ENCODE results near the gene GJB2. TPM values are rescaled to one million over a fixed set of nuclear protein-coding genes. Genes with fewer than 3 reads are reported as not detected.

GJB2 gene
- total and polyA plus RNA-seq, 10 of the 15 experiments (the other 5 are each of a cell fraction or from before 2014, with no cell fraction given): 0.07 to 0.59 (median 0.31) TPM; not detected in 1

DNA sequence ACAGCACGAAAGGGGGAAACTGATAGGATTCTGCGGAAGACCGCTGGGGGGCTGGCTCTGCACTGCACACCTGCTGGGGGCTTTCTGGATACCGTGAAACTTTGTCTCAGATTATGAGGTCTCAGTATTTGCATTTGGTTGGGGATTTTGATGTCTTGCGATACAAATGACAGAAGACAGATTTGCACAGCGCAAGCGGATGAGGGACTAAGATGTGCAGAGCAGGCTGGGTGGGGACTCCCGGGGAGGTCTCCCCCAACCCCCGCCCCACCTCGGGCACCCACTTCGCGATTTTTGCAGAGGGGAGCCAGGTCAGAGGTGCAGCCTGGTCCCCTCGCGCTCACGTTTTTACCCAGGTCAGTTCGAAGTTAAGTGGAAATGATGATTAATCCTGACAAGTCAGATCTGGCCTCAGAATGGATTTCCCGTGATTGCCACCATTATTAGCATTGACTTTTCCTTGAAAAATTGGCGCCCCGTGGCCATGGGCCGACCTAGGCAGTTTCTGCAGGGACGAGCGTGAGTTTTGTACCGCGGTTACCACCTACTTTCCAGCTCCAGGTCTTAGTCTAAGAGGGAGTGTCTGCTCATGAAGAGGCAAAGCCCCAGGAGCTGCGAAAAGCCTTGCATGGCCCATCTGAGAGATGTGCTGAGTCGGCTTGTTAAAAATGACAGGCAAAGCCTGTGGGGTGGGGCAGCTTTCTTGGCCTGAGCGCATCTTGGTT, 1.3 kb upstream of the GJB2 start:
- FAIRE-seq (no peak), ATAC-seq (peak; percentile 58), DNase-seq (ENCODE audit: low read depth, low spot score) (no peak)
- Histone ChIP-seq H2AFZ (ENCODE audit: control insufficient read depth, low read depth, low read length) (no peak overlapping the region; the same call in 1 of the 2 replicates), H3K27ac (ENCODE audit: control insufficient read depth, insufficient read depth) (no peak overlapping the region), H3K4me3 (peak overlapping the region; percentile 70), H4K20me1 (ENCODE audit: control insufficient read depth, insufficient read depth) (no peaks in the 10 kb centered on the region), H3K79me2 (ENCODE audit: control insufficient read depth, insufficient read depth, low read length) (no peaks in the 10 kb centered on the region), H3K27me3 (replicated peaks in 1 of 2; ENCODE audit: control insufficient read depth in 2 of 2, insufficient read depth in 2 of 2, low read length in 1 of 2) (peaks cover 7 to 25% of the 10 kb centered on the region in 2 experiments; a peak in 3 of 4 replicates), H3K4me2 (ENCODE audit: control insufficient read depth, insufficient read depth) (peak overlapping the region; percentile 91), H3K9ac (ENCODE audit: control insufficient read depth, insufficient read depth, low read length) (no peak overlapping the region; the same call in 1 of the 2 replicates), H3K9me3 (replicated peaks; ENCODE audit: control insufficient read depth, insufficient read depth, low read length) (no peaks in the 10 kb centered on the region), H3K4me1 (ENCODE audit: control insufficient read depth, insufficient read depth, low read length) (peaks cover 12% of the 10 kb centered on the region), H3K36me3 (ENCODE audit: control insufficient read depth in 2 of 2, insufficient read depth in 2 of 2, low read length in 1 of 2) (no peaks in the 10 kb centered on the region)
- TF ChIP-seq ZNF217 (IDR thresholded peaks at IDR 0.05): no peak
- TF ChIP-seq TBL1XR1 (IDR thresholded peaks at IDR 0.05; ENCODE audit: low read depth, low read length): no peak
- TF ChIP-seq CEBPZ (IDR thresholded peaks at IDR 0.05; ENCODE audit: low read depth, low read length): no peak
- no peak for TF ChIP-seq RAD51 (IDR thresholded peaks at IDR 0.05)
- intact Hi-C loops (cut with micrococcal nuclease; ENCODE audit: unreplicated experiment) (loop anchor here (5.0 kb wide), 1 partner anchor 218 kb away; no protein-coding TSS in a partner anchor), in situ Hi-C loops (cut with MboI) (loop anchor here (25.0 kb wide), 1 partner anchor 643 kb away; no protein-coding TSS in a partner anchor)
- ChIA-PET SMC1A (ENCODE audit: uncharacterized antibody, unreplicated experiment) (interaction anchor here (1.2 kb wide), 1 partner anchor 298 kb away, joined by 3 read pairs; no protein-coding TSS in a partner anchor), CTCF (interaction anchor here (5.0 to 6.6 kb wide), 2 partner anchors 10 to 296 kb away, joined by 67 to 101 read pairs; no protein-coding TSS in a partner anchor), POLR2A (no interaction called here), RAD21 (ENCODE audit: unreplicated experiment) (interaction anchor here (1.6 kb wide), 1 partner anchor 731 kb away, joined by 6 read pairs; no protein-coding TSS in a partner anchor)
- no TSS peak for BruUV-seq (replicated peaks)
- 8% methylated on average over 27 of the region's 27 CpGs for WGBS (ENCODE audit: insufficient coverage, insufficient replicate concordance, low lambda C conversion rate, missing lambda C conversion rate)

All from GM12878 (cell line).